Coronary artery (tissue), 2 donors: Measurements from ENCODE around the gene CFAP77.

ENCODE experiments used
- DNase-seq: peaks from one replicate; pipeline ENCODE4 v3.0.0-alpha.2; 2017; ENCODE audit warnings: low spot score
- H3K27ac ChIP-seq, 2 donors: fragments of 200-600 bp; sonication (generic); one replicate each; pipeline ENCODE4 v1.5.1; 2016 to 2019
- H3K4me3 ChIP-seq: fragments of 200-600 bp; sonication (generic); 2 replicates; pipeline ENCODE4 v1.5.1; 2016; ENCODE audit warnings: mild to moderate bottlenecking, moderate library complexity
- CTCF ChIP-seq: fragments of 200-600 bp; sonication (generic); IDR thresholded peaks from one replicate; pipeline ENCODE4 v1.5.1; 2019; ENCODE audit warnings: antibody characterized with exemption

The CFAP77 gene

GRCh38 chr9:132554755-132555154, 144.7 kb downstream of the CFAP77 start:
- no peak overlapping the region for H3K4me3 ChIP-seq
- no peak for DNase-seq
- no peak for TF ChIP-seq CTCF
- no peak overlapping the region for H3K27ac ChIP-seq

- DNase-seq: no peak
- no peak for TF ChIP-seq CTCF
Observed at GRCh38 chr9:132555528-132555927, 145.5 kb downstream of the CFAP77 start.

GRCh38 chr9:132556235-132556634, 146.2 kb downstream of the CFAP77 start:
- no peak overlapping the region for H3K4me3 ChIP-seq
- DNase-seq: no peak
- no peak overlapping the region for H3K27ac ChIP-seq
- no peak for TF ChIP-seq CTCF

More at GRCh38 chr9:132555528-132555927, 145.5 kb downstream of the CFAP77 start:
- Histone ChIP-seq H3K4me3 (no peak overlapping the region), H3K27ac (no peak overlapping the region)

- no peak for DNase-seq
- no peak overlapping the region for H3K27ac ChIP-seq
- no peak for TF ChIP-seq CTCF
- no peak overlapping the region for H3K4me3 ChIP-seq
Observed at GRCh38 chr9:132556714-132557113, 146.7 kb downstream of the CFAP77 start.

- Histone ChIP-seq H3K4me3 (no peak overlapping the region), H3K27ac (no peak overlapping the region)
- TF ChIP-seq CTCF: no peak
- no peak for DNase-seq
Observed at GRCh38 chr9:132557159-132557558, 147.1 kb downstream of the CFAP77 start.

GRCh38 chr9:132559711-132560110, 149.7 kb downstream of the CFAP77 start:
- Histone ChIP-seq H3K4me3 (no peak overlapping the region), H3K27ac (no peak overlapping the region)
- DNase-seq: no peak
- TF ChIP-seq CTCF: no peak

GRCh38 chr9:132560616-132561202, 150.7 kb downstream of the CFAP77 start:
- no peak overlapping the region for H3K4me3 ChIP-seq
- DNase-seq: no peak

More at GRCh38 chr9:132560616-132561202, 150.7 kb downstream of the CFAP77 start:
- H3K27ac ChIP-seq: no peak overlapping the region
- TF ChIP-seq CTCF: no peak
